Thyroid gland (tissue), 4 donors: ENCODE measurements around the gene DTL.

Experiments used
- POLR2A ChIP-seq, 2 donors: fragments of 450-650 bp; IDR thresholded peaks; one replicate each; pipeline ENCODE4 v1.6.1; 2017; ENCODE audit warnings: antibody characterized with exemption in 2 of 2, mild to moderate bottlenecking in 2 of 2, moderate library complexity in 1 of 2
- TF ChIP-seq, protein P1 (sequence below), 6 experiments: fragments of 200-600 bp in 3 of 6; fragments of 450-650 bp in 3 of 6; sonication (generic) in 3 of 6; IDR thresholded peaks; one replicate each; pipeline ENCODE4 v1.5.1; 2016 to 2019; ENCODE audit warnings: antibody characterized with exemption in 6 of 6, mild to moderate bottlenecking in 2 of 6, inconsistent platforms in 1 of 6, moderate library complexity in 1 of 6

DNA sequence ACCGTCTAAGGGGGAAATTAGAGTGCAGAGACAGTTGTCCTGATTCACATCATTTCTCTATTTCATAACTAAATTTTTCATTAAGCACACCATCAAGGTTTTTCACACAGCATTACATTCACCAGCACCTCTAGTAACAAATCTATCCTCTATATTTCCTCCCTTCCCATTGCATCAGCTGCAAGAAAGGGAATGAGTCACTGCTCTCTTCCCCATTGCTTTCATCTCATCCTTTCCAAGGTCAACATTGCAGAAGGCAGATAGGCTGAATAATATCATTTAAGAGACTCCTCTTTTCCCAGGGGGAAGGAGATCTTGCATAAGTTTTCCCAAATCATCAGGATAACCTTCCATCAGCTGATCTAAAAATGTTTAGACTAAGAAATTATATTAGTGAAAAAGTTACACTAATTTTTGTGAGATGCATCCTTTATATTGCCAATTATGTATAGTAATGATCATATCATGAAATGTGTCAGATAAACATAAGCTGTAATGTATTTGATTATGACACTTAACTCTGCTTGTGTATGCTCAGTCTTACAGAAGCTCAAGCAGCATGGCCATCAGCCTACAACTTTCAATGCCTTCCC is 4.5 kb upstream of the DTL start:
- TF ChIP-seq, protein P1, sequence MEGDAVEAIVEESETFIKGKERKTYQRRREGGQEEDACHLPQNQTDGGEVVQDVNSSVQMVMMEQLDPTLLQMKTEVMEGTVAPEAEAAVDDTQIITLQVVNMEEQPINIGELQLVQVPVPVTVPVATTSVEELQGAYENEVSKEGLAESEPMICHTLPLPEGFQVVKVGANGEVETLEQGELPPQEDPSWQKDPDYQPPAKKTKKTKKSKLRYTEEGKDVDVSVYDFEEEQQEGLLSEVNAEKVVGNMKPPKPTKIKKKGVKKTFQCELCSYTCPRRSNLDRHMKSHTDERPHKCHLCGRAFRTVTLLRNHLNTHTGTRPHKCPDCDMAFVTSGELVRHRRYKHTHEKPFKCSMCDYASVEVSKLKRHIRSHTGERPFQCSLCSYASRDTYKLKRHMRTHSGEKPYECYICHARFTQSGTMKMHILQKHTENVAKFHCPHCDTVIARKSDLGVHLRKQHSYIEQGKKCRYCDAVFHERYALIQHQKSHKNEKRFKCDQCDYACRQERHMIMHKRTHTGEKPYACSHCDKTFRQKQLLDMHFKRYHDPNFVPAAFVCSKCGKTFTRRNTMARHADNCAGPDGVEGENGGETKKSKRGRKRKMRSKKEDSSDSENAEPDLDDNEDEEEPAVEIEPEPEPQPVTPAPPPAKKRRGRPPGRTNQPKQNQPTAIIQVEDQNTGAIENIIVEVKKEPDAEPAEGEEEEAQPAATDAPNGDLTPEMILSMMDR (IDR thresholded peaks at IDR 0.05) = no peak
- no peak for TF ChIP-seq POLR2A (IDR thresholded peaks at IDR 0.05)
